H1 (cell line): ENCODE results near the gene NXPH4.

Experiments
- YY1 ChIP-seq: IDR thresholded peaks from 2 replicates; pipeline ENCODE4 v1.6.1; 2011; ENCODE audit warnings: low read depth, mild to moderate bottlenecking, low read length
- TF ChIP-seq, protein P1 (sequence below), 3 experiments: IDR thresholded peaks; 1 replicate in 2 of 3; 2 replicates in 1 of 3; pipeline versions ENCODE4 v1.5.1 to v1.6.1; 2011; ENCODE audit warnings: low read length in 3 of 3, mild to moderate bottlenecking in 3 of 3, inconsistent platforms in 2 of 3, low read depth in 1 of 3, moderate library complexity in 1 of 3; ENCODE audit not compliant: insufficient read depth in 1 of 3; ENCODE audit errors: control extremely low read depth in 1 of 3

DNA sequence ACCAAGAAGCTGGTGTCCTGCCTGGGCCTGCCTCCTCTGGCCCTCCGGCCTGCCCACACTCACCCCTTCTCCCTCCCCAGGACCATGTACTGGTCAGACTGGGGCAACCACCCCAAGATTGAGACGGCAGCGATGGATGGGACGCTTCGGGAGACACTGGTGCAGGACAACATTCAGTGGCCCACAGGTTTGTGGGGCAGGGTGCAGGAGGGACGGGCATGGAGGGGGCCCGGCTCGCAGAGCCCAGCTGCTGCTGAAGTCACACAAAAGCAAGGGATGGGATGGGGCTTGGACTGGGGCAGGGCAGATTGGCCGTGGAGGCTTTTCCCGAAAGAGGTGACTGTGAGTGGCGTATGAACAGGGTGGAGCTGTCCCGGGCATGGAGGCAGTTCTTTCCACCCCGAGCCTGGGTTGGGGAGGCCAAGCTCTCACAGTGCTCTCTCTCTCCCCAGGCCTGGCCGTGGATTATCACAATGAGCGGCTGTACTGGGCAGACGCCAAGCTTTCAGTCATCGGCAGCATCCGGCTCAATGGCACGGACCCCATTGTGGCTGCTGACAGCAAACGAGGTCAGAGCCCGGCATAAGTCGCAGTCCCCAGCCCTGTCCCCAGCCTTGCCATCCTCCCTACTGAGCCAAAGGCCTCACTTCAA lies 7.8 kb upstream of the NXPH4 start:
- TF ChIP-seq, protein P1, sequence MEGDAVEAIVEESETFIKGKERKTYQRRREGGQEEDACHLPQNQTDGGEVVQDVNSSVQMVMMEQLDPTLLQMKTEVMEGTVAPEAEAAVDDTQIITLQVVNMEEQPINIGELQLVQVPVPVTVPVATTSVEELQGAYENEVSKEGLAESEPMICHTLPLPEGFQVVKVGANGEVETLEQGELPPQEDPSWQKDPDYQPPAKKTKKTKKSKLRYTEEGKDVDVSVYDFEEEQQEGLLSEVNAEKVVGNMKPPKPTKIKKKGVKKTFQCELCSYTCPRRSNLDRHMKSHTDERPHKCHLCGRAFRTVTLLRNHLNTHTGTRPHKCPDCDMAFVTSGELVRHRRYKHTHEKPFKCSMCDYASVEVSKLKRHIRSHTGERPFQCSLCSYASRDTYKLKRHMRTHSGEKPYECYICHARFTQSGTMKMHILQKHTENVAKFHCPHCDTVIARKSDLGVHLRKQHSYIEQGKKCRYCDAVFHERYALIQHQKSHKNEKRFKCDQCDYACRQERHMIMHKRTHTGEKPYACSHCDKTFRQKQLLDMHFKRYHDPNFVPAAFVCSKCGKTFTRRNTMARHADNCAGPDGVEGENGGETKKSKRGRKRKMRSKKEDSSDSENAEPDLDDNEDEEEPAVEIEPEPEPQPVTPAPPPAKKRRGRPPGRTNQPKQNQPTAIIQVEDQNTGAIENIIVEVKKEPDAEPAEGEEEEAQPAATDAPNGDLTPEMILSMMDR (IDR thresholded peaks at IDR 0.05; ENCODE audit: control extremely low read depth in 1 of 3, insufficient read depth in 1 of 3, low read depth in 1 of 3, low read length in 3 of 3): no peak
- no peak for TF ChIP-seq YY1
